NOMO-1 treated with DMSO at 0.1 percent for 48 hours (cell line): ENCODE results near the gene CYTH3.

ENCODE experiments used
- DNase-seq: peaks from one replicate; lab custom pipeline; 2025; ENCODE audit not compliant: unreplicated experiment; lab: John Stamatoyannopoulos, UW

The CYTH3 gene

DNA sequence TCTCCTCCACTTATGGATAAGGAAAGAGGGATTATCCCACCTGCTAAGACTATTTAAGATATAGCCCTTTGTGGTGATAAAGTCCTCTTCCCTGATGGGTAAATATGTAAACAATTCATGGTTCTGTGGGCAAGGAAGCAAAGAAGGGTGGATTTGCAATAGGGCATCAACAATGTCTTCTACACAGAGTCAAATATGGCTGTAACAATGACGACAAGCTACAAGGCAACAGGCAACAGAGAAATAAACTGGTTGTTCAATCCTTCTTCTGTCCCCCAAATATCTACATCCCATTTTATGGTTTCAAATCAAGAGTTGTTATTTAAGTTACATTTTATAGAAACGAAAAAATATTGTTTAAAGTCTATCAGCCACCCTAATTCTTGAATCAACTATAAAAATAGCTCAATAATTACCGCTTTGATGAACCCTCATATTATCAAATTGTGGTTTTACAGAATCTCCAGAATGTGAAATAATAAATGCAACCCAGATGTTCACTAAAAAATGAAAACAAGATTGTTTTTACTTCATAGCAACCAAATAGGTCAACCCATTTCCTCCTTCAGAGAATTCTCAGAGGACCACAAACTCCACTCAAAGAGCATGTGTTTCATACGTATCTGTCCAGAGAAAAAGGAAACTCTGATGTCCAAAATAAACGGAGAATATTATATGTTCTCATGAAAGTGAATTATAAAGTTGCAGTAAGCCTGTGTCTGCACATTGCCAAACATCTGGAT is 13.8 kb downstream of the CYTH3 start:
- peak; percentile 17 for DNase-seq

- no peak for DNase-seq
Observed at GRCh38 chr7:6257675-6258074, 14.7 kb downstream of the CYTH3 start.

DNA sequence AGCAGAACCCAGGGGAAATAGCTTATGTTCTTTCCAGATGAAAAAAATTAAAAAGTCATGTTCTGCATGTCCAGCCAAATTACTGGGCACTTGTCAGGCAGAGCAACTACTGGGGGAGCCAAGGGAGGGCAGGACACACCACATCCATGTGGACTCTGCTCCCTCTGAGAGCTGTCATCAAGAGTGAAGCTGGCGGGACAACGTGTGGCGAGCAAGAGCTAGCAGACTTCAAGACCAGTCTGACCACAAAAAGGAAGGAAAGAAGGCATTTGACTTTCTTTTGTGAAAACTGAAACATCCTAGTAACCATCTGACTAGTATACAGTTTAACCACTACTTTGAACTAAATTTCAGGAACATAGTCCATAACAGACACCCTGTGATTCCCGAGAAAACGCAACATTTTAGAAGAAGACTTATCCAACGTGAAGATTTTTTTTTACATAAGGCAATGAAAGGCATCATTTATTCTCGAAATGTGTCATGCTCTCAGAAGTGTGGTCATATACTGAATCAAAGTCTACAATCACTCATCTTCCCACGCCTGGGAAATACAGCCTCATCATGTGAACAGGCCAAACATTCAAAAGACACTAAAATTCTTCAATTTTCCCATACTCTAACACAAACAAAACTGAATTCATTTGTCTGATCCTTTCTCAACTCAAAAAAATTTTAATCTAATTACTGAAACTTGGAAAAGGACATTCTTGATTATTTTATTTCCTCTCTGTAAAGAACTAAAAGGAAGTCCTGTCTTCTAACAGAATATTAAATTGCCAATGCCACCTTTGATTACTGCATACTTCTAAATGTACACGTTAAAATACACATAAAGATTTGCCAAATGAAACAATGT is 15.5 kb downstream of the CYTH3 start:
- DNase-seq, result peak; percentile 65

DNA sequence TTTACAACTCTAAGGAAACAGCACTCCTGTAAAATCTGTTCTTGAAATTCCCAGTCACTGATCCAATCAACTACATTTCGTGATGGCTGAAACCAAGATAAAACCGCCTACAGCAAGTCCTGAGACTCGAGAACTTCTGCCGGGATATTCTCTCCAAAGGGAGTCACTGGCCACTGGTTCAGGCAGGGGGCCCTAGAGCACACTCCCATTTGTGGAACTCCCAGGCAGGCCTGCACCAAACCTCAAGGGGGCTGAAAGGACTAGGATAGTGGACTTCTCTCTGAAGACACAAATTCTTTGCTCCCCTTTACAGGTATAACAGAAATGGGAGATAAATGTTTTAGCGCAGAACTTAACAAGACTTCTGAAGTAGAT is 16.3 kb downstream of the CYTH3 start:
- no peak for DNase-seq

GRCh38 chr7:6254866-6255265 is 17.6 kb downstream of the CYTH3 start:
- no peak for DNase-seq

- no peak for DNase-seq
Observed at GRCh38 chr7:6252748-6253147, 19.7 kb downstream of the CYTH3 start.

GRCh38 chr7:6252341-6252746 is 20.1 kb downstream of the CYTH3 start:
- DNase-seq, result no peak

DNA sequence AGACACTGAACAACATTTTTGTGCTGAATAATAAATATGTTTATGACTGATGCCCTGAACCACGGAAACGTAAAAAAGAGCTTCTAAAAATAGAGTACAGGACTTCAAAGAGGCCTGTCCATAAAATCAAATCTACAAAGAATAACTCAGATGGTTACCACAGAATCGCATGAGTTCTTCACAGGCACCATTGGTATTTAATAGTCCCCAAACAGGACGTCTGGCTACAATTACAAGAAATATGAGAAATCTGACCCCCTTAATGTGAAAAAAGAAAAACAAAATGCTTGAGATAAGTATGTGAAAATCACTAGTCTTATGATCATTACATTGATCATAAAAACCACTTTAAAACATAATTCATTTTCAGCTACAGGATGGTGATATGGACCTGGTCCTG is 20.8 kb downstream of the CYTH3 start:
- DNase-seq, result no peak

DNA sequence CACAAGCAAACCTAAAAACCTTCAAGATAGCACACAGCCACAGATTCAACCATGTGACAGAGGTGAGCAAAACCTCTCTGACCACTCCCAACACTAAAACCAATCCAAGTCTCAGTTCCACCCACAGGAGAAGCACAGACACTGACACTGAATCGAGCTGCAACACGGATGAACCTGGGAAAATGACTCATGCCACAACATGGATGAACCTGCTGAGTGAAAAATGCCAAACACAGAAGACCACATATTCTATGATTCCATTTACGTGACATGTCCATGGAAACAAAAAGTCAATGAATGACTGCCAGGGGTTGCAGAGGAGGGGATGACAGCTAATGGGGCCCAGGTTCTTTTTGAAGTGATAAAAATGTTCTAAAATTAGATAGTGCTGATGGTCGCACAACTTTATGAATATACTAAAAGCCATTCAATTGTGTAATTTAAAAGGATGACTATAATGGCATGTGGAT is 22.0 kb downstream of the CYTH3 start:
- DNase-seq, result no peak

DNA sequence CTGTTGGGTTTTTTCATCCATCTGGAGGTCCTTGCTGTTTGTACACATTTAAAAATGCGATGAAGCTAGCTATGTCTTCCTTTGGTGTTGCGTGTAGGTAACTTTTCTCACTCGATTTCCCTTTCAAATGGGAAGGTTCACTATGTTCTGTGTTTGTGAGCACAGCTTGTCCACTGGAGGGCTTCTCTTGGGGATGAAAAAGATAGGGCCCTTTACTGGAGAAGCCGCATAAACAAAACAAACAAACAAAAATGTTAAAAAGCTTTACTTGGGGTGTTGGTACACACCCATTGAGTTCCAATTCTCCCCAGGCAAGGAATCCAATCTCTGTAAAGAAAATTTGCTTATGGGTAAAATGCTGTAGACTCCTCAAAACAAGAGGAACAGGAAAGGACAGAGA is 23.4 kb downstream of the CYTH3 start:
- DNase-seq, result no peak

DNA sequence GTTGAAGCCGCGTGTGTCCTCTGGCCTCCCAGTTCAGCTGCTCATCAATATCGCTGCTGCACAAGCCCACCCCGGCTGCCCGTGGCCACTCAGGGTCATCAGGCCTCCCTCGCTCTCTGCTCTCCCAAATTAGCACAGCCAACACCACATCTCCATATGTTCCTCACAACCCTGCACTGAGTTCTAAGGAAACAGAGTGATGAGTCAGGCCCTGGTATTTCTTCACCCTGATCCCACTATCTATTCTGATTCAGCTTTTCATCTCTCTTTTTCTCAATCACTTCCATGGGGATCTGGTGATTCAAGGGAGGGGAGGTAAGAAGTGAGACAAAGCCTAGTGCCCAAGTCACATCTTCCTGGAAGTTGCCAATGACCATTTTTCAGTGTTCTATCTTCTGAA is 23.8 kb downstream of the CYTH3 start:
- DNase-seq, result peak; percentile 29

GRCh38 chr7:6246251-6246917 is 26.0 kb downstream of the CYTH3 start:
- no peak for DNase-seq

DNA sequence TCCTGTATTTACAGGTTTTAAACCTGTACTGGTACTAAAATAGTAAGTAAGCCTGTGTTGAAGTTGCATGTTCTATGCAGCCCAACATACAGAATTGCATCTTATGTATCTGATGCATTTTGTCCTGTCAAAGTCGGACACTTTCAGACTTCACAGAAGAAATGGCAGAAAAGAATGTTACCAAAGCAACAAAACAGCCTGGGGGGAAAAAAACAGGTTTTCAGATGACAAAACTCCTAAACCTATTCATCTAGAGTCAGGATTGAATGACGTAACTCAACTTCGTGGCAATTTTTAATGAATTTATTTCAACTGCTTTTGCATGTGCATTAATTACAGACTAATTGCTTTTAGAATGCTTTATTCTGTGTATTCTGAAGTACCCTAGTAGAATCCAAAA is 28.4 kb downstream of the CYTH3 start:
- DNase-seq, result no peak

DNA sequence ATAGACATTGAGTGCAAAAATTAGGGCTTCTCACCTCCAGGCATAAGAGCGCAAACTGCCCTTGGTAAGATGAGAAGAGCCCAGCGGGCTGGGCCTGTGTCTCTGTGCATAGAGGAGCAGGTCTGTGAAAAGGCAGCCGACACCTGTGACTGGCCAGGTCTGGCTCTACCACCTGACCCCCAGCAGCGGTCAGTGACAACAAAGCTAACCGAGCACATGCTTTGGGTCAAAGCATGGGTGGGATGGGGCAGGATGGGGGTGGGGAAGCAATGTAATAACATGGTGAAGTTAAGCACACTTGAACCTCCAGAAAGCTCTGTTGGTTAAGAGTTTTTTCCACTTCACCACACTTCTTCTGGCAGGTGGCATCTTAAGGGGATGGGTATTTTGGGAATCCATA is 29.3 kb downstream of the CYTH3 start:
- DNase-seq, result no peak

- DNase-seq, result no peak
Observed at GRCh38 chr7:6242561-6242960, 29.9 kb downstream of the CYTH3 start.

- DNase-seq, result no peak
Observed at GRCh38 chr7:6241607-6241973, 30.8 kb downstream of the CYTH3 start.

- no peak for DNase-seq
Observed at GRCh38 chr7:6238309-6238925, 34.0 kb downstream of the CYTH3 start.

- DNase-seq, result no peak
Observed at GRCh38 chr7:6237730-6238129, 34.7 kb downstream of the CYTH3 start.

- DNase-seq, result no peak
Observed at GRCh38 chr7:6237011-6237410, 35.4 kb downstream of the CYTH3 start.

DNA sequence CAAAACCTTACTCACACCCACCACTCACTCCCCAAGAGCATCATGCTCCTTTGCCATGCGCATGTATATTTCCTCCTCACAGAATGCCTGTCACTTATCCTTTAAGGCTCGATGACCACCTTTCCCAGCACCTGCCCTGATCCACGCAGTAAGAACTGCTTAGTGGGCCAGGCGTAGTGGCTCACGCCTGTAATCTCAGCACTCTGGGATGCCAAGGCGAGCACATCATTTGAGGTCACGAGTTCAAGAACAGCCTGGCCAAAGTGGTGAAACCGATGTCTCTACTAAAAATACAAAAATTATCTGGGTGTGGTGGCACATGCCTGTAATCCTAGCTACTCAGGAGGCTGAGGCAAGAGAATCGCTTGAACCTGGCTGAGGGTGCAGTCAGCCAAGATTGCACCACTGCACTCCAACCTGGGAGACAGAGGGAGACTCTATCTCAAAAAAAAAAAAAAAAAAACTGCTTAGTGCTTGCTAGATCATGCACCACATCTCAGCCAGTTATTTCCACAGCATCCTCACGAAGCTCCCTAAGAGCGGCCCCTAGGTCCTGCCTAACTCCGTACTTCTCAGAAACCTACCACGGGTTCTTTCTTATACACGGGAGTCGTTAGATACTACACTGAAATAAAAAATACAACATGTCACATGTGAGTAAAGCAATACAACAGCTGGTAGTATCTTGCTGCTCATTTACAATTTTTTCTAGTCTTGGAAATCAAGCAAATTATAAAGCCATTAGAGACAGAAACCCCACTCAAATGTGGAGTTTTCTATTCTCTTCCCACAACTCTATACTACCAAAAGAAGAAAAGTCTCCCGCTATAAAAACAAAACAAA is 37.2 kb downstream of the CYTH3 start:
- no peak for DNase-seq

DNA sequence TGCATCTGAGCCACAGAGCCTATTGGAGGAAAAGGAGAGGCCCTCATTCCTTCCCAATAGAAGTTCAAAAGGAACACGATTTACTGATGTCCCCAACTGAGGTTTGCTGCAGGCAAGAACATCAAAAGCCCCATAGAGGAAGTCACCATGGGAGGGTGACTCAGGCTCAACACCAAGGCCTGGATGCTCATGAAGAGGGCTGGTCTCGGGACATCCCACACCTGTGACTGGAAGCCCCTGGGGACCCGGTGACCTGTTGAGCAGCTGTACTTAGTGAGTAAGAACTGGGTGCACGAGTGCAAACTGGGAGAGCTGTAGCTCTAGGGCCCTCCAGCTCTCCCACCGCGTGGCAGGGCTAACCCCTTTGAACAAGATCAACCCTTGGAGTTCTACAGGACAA is 38.0 kb downstream of the CYTH3 start:
- no peak for DNase-seq
